ENCODE results near the gene FARP1.
A peak's percentile ranks its signal among the peaks of the same experiment; 100 is the strongest.

Gene FARP1

DNA sequence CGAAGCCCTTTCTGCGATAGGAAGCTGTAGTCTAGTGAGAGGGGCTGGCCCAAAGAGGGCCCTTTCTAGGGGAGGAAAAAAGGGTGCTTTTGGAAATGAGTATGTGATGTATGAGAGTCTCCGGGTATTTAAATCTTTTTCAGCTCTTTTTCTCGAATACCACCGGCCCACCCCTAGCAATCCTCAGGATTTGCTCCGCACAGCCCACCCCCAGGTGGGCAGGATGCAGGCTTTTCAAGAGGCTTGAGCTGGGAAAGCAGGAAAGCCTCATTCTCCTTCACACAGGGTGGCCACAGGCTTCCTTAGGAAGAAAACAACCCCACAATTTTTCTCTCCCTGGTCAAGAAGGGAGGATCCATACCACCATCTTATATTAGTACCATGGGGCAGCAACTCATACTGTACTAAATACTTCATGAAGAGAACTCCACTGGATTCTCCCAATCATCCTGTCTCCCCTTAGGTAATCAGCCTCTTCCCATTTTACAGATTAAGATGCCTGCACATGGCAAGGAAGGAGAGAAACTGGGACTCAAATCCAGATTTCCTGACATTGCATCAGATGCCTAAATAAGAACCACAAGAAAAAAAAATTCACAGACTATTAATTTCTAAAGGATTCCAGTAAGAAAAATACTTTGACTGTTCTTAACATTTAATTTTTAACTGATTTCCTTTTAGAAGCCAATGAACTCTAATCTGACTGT is 349.6 kb downstream of the FARP1 start:
- DNase-seq (ENCODE audit: low read depth) = no peak
- no peak overlapping the region for H3K4me3 ChIP-seq (ENCODE audit: low read length)
- TF ChIP-seq, protein P1, sequence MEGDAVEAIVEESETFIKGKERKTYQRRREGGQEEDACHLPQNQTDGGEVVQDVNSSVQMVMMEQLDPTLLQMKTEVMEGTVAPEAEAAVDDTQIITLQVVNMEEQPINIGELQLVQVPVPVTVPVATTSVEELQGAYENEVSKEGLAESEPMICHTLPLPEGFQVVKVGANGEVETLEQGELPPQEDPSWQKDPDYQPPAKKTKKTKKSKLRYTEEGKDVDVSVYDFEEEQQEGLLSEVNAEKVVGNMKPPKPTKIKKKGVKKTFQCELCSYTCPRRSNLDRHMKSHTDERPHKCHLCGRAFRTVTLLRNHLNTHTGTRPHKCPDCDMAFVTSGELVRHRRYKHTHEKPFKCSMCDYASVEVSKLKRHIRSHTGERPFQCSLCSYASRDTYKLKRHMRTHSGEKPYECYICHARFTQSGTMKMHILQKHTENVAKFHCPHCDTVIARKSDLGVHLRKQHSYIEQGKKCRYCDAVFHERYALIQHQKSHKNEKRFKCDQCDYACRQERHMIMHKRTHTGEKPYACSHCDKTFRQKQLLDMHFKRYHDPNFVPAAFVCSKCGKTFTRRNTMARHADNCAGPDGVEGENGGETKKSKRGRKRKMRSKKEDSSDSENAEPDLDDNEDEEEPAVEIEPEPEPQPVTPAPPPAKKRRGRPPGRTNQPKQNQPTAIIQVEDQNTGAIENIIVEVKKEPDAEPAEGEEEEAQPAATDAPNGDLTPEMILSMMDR (conservative IDR thresholded peaks at IDR 0.05; ENCODE audit: low read depth, low read length) = no peak

DNA sequence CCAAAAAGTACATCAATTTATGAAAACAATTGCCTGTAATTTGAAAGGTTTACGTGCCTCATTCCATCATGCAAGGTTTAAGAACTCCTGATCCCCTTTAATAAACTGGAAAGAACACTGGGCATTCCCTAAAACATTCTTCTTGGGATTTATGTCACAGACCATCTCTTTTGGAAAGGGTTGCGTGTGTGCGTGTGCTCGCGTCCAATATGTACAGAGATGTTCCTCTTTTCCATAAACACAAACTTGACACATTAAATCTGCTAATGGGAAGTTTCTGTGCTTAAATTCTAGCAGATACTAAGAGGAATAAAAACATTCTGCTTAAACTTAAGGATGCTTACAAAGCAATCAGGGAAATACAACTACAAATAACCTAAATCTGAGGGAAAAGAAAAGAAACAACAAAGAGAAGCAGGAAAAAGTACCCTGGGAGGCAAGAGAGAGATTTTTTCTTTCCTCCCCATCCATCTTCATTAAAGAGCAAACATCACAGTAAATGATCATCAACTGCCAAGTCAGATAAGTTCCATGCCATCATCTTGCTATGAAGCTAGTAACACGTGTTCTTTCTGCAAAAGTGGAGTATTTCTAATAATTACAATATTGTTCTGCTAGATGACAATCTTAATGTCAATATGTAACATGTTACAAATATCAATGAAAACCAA is 350.3 kb downstream of the FARP1 start:
- peak; percentile 74 for DNase-seq (ENCODE audit: low read depth)
- H3K4me3 ChIP-seq (ENCODE audit: low read length) = no peak overlapping the region
- TF ChIP-seq, protein P1 (conservative IDR thresholded peaks at IDR 0.05; ENCODE audit: low read depth, low read length) = no peak

DNA sequence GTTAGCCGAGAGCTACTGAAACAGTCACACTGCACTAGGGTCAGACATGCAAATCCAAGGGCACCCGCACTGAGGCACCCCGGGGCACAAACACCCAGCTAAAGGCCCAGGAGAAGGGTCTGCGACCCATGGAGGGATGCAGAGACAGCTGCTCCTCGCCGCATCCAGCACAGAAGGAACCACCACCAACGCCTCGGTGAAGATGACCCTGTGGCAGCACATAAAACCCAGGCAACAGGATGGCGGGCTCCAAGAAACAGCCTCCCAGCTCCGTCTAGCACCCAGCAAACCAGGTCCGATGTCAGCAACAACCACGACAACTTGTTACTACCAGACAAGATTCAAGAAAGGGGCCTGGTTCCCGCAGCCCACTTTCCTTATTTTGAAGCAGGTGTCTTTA is 351.9 kb downstream of the FARP1 start:
- TF ChIP-seq, protein P1 (conservative IDR thresholded peaks at IDR 0.05; ENCODE audit: low read depth, low read length) = no peak
- no peak overlapping the region for H3K4me3 ChIP-seq (ENCODE audit: low read length)

DNA sequence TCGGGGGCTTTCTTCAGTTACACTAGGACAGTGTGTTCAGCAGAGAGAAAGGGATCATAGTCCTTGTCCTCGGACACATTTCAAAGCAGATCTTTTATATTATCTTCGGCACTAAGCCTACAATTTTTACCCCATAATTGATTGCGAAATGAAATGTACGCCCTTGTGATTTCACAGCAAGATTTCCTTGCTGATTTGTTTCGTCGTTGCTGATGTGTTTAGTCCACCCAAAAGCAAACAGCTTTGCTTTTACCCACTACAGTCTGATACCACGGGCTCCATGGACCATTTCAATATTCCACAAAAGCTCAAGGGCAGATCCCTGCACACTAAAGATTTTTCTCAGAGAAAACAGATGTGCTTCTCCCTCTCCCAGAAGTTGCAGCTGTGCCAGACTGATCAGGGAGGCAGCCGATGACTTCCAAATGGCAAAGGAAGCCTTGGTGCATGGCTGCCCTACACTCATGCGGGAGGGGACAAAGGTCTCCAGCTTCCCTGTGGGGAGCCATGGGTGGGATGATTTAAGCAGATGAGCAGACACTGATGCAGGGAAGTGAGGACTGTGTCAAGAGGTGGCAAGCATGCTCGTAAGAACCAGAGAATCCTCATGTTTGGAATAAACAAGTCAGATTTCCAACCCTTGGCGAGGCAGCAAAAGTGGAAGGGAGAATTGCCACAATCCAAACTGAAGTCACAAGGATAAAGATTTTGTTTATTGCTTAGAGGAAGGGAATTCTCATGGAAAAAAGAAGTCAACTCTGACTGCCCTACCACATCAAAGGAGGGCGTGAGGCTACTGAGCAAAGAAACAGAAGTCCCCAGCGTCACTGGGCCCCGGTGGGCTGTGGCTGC is 353.0 kb downstream of the FARP1 start:
- no peak overlapping the region for H3K4me3 ChIP-seq (ENCODE audit: low read length)
- TF ChIP-seq, protein P1 (conservative IDR thresholded peaks at IDR 0.05; ENCODE audit: low read depth, low read length) = no peak
- no peak for DNase-seq (ENCODE audit: low read depth)

More for the DNA sequence above, 351.9 kb downstream of the FARP1 start:
- no peak for DNase-seq (ENCODE audit: low read depth)

DNA sequence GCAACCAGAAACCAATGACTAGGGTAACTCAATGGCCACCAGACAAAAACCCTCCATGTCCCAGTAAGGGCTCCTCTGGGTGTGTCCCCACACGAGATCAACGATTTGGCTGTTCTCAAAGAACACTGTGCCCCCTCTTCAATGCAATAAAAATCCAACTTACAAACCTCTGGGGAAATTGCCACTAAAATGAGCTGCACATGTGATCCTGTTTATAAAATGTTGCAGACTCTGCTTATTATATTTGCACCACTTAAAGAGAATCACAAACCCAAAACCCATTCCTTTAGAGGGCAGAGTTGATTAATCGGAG is 353.5 kb downstream of the FARP1 start:
- no peak overlapping the region for H3K4me3 ChIP-seq (ENCODE audit: low read length)
- TF ChIP-seq, protein P1 (conservative IDR thresholded peaks at IDR 0.05; ENCODE audit: low read depth, low read length) = no peak
- no peak for DNase-seq (ENCODE audit: low read depth)

DNA sequence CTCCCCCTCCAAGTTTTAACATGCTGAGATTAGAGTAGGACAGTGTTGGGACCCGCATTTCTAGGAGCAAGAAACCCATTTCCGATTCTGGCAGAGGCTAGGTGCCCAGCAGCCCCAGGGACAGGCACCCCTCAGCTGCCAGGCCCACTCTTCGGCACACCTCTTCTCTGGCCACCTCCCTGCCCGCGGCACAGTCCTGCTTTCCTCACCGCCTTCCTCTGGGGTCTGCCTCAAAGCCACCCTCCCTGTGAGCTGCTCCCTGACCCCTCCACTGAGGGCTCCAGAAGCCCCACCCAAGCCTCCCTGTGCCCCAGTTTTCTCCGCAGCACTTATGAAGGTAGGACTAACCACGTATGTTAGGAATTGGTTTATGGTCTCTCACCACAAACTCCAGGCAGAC is 354.1 kb downstream of the FARP1 start:
- no peak overlapping the region for H3K4me3 ChIP-seq (ENCODE audit: low read length)
- no peak for DNase-seq (ENCODE audit: low read depth)
- TF ChIP-seq, protein P1 (conservative IDR thresholded peaks at IDR 0.05; ENCODE audit: low read depth, low read length) = no peak

All from retinal pigment epithelial cell (primary cell).